ENCODE measurements around the gene MEGF10. TPM values are rescaled to one million over a fixed set of nuclear protein-coding genes. Genes with fewer than 3 reads are reported as not detected.
A peak's percentile ranks its signal among the peaks of the same experiment; 100 is the strongest.
"Not testable (repeated sequence)": the region's sequence is repeated elsewhere in the genome, so short reads cannot be mapped to it uniquely, and the experiment has no call there.

MEGF10 gene
- total and polyA plus RNA-seq, 2 experiments from 2014 or later: not detected

DNA sequence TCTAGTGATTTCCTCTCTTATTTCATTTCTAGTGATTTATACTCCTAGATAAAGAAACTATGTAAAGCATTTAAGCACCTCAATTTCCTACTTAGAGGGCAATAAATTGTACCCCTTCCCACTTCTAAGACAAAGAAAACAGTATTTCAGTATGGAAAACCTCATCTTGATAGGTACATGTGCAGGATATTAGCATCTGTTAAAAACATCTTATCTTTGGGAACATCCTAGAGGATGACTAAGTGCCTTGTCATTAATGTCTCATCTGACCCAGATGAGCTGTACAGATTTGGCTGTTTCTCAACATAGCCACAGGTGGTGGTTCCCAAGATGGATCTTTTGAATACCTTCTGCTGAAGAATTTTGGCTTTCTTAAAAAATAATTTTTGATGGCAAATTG, 5.7 kb downstream of the MEGF10 start:
- in situ Hi-C loops (cut with MboI): loop anchor here (10.0 to 25.0 kb wide), 2 partner anchors 148 to 459 kb away; no protein-coding TSS in a partner anchor
- no peak overlapping the region for H3K27ac ChIP-seq
- H3K4me2 ChIP-seq (ENCODE audit: unreplicated experiment): no peak overlapping the region
- H2AFZ ChIP-seq: no peak overlapping the region
- H3K27me3 ChIP-seq (replicated peaks; ENCODE audit: insufficient read depth): peaks cover 35% of the 10 kb centered on the region
- no peaks in the 10 kb centered on the region for H3K4me1 ChIP-seq (ENCODE audit: insufficient read depth)
- TF ChIP-seq EZH2 (IDR thresholded peaks at IDR 0.05; ENCODE audit: insufficient read depth, poor library complexity, severe bottlenecking) (no peak), EZH2phosphoT487 (IDR thresholded peaks at IDR 0.05; ENCODE audit: insufficient read depth, low read depth) (no peak)
- no peak overlapping the region for H3K9ac ChIP-seq
- no peaks in the 10 kb centered on the region for H3K36me3 ChIP-seq (ENCODE audit: low read depth)
- no peaks in the 10 kb centered on the region for H3K79me2 ChIP-seq (ENCODE audit: insufficient read depth)
- no peaks in the 10 kb centered on the region for H3F3A ChIP-seq (ENCODE audit: insufficient read depth)
- no peaks in the 10 kb centered on the region for H4K20me1 ChIP-seq (ENCODE audit: insufficient read depth)
- no peaks in the 10 kb centered on the region for H3K9me2 ChIP-seq (ENCODE audit: insufficient read depth)
- no peak overlapping the region for H3K4me3 ChIP-seq
- peak; percentile 79 for DNase-seq
- no peaks in the 10 kb centered on the region for H3K9me3 ChIP-seq (ENCODE audit: low read depth)

DNA sequence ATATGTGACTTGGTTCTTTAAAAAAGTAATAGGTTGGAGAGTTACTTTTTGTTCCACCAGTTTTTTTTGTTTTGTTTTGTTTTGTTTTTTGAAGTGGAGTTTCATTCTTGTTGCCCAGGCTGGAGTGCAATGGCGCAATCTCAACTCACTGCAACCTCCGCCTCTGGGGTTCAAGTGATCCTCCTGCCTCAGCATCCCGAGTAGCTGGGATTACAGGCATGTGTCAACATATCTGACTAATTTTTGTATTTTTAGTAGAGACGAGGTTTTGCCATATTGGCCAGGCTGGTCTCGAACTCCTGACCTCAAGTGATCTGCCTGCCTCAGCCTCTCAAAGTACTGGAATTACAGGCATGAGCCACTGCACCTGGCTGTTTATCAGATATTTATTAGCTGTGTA, 6.3 kb downstream of the MEGF10 start:
- not testable (repeated sequence) for H3K4me1 ChIP-seq (ENCODE audit: insufficient read depth); H3K4me2 ChIP-seq (ENCODE audit: unreplicated experiment); H3F3A ChIP-seq (ENCODE audit: insufficient read depth); H3K27ac ChIP-seq; H3K4me3 ChIP-seq; H3K9me2 ChIP-seq (ENCODE audit: insufficient read depth); H3K9me3 ChIP-seq (ENCODE audit: low read depth); DNase-seq; H3K36me3 ChIP-seq (ENCODE audit: low read depth); H4K20me1 ChIP-seq (ENCODE audit: insufficient read depth); H2AFZ ChIP-seq; H3K79me2 ChIP-seq (ENCODE audit: insufficient read depth); H3K9ac ChIP-seq
- in situ Hi-C loops (cut with MboI): loop anchor here (10.0 to 25.0 kb wide), 2 partner anchors 148 to 460 kb away; no protein-coding TSS in a partner anchor
- peaks cover 35% of the 10 kb centered on the region for H3K27me3 ChIP-seq (replicated peaks; ENCODE audit: insufficient read depth)
- WGBS, 2 experiments (ENCODE audit: low coverage in 1 of 2, low lambda C conversion rate in 2 of 2, missing lambda C conversion rate in 2 of 2): 61 to 62% methylated on average over 5 of the region's 5 CpGs

DNA sequence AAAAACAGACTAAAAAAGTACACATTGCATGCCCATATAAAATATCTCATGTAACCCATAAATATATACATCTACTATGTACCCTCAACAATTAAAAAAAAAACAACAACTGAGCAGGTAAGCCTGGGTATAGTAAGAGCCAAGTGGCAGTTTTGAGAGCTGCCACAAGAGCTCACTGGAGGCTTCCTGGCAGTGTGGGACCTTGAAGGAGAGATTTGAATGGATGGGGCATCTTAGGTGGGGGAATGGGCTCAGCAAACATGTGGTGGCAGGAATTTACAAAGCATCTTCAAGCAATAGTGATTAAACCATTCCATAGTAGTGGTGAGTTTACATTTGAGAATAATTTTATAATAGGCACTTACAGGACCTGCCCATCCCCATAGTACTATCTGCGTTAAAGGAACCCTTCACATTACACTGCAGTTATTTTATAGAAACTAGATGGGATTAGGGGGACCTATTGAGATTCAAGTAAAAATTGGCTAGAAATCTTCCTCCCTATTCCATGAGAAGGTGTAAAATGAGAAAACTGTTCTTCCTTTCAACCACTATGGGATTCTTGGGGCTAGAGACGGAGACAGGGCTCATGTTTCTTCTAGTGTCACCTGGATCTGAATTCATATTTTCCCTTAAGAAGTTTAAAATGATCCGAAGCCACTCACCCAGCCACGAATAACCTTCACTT, 6.9 kb downstream of the MEGF10 start:
- no peaks in the 10 kb centered on the region for H4K20me1 ChIP-seq (ENCODE audit: insufficient read depth)
- H3K27ac ChIP-seq: no peak overlapping the region
- no peak overlapping the region for H3K4me2 ChIP-seq (ENCODE audit: unreplicated experiment)
- H3K9me2 ChIP-seq (ENCODE audit: insufficient read depth): no peaks in the 10 kb centered on the region
- no peak overlapping the region for H3K9ac ChIP-seq
- no peak overlapping the region for H3K4me3 ChIP-seq
- peaks cover 35% of the 10 kb centered on the region for H3K27me3 ChIP-seq (replicated peaks; ENCODE audit: insufficient read depth)
- TF ChIP-seq EZH2phosphoT487 (IDR thresholded peaks at IDR 0.05; ENCODE audit: insufficient read depth, low read depth) (no peak), EZH2 (IDR thresholded peaks at IDR 0.05; ENCODE audit: insufficient read depth, poor library complexity, severe bottlenecking) (no peak)
- WGBS, 2 experiments (ENCODE audit: low coverage in 1 of 2, low lambda C conversion rate in 2 of 2, missing lambda C conversion rate in 2 of 2): 53 to 60% methylated on average over 4 of the region's 4 CpGs
- no peak overlapping the region for H2AFZ ChIP-seq
- no peaks in the 10 kb centered on the region for H3K4me1 ChIP-seq (ENCODE audit: insufficient read depth)
- H3K36me3 ChIP-seq (ENCODE audit: low read depth): no peaks in the 10 kb centered on the region
- DNase-seq: no peak
- no peaks in the 10 kb centered on the region for H3K79me2 ChIP-seq (ENCODE audit: insufficient read depth)
- H3F3A ChIP-seq (ENCODE audit: insufficient read depth): no peaks in the 10 kb centered on the region
- in situ Hi-C loops (cut with MboI): loop anchor here (10.0 to 25.0 kb wide), 2 partner anchors 147 to 460 kb away; no protein-coding TSS in a partner anchor
- H3K9me3 ChIP-seq (ENCODE audit: low read depth): no peaks in the 10 kb centered on the region

DNA sequence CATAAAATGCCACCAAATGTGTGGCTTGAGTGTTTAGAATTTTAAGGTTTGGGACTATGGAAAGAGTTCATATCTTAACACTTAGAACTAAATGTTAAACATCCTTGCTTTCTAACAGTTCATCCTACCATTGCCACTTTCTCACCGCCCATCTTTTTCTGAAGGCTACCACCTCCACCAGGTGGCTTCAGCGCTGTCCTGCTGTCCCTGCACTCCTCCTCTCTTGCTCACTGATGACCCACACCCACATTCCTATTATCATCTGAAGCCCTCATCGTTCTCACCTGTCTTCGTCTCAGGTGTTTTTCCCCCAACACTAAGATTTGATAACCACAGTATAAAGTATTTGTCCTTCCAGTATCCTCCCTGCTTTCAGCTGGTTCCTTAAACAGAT, 7.4 kb downstream of the MEGF10 start:
- DNase-seq: no peak
- H3K4me2 ChIP-seq (ENCODE audit: unreplicated experiment): no peak overlapping the region
- no peaks in the 10 kb centered on the region for H3K9me3 ChIP-seq (ENCODE audit: low read depth)
- in situ Hi-C loops (cut with MboI): loop anchor here (10.0 to 25.0 kb wide), 2 partner anchors 147 to 461 kb away; no protein-coding TSS in a partner anchor
- H3K27me3 ChIP-seq (replicated peaks; ENCODE audit: insufficient read depth): peaks cover 34% of the 10 kb centered on the region; the same call in 1 of the 2 replicates
- H3K9ac ChIP-seq: no peak overlapping the region
- no peaks in the 10 kb centered on the region for H4K20me1 ChIP-seq (ENCODE audit: insufficient read depth)
- TF ChIP-seq EZH2 (IDR thresholded peaks at IDR 0.05; ENCODE audit: insufficient read depth, poor library complexity, severe bottlenecking) (no peak), EZH2phosphoT487 (IDR thresholded peaks at IDR 0.05; ENCODE audit: insufficient read depth, low read depth) (no peak)
- no peak overlapping the region for H3K27ac ChIP-seq
- H3K9me2 ChIP-seq (ENCODE audit: insufficient read depth): no peaks in the 10 kb centered on the region
- 74 to 82% methylated on average over 4 of the region's 4 CpGs for WGBS, 2 experiments (ENCODE audit: low coverage in 1 of 2, low lambda C conversion rate in 2 of 2, missing lambda C conversion rate in 2 of 2)
- no peaks in the 10 kb centered on the region for H3F3A ChIP-seq (ENCODE audit: insufficient read depth)
- H3K4me1 ChIP-seq (ENCODE audit: insufficient read depth): no peaks in the 10 kb centered on the region
- no peak overlapping the region for H3K4me3 ChIP-seq
- no peaks in the 10 kb centered on the region for H3K36me3 ChIP-seq (ENCODE audit: low read depth)
- H2AFZ ChIP-seq: no peak overlapping the region
- H3K79me2 ChIP-seq (ENCODE audit: insufficient read depth): no peaks in the 10 kb centered on the region

All from GM23248 (cell line).